Spleen (tissue), 7 donors: ENCODE results near the gene SLC25A4.

Experiments used
- CTCF ChIP-seq, 11 experiments: fragments of 200-600 bp in 7 of 11; fragments of 450-650 bp in 4 of 11; sonication (generic) in 4 of 11; IDR thresholded peaks in 8 of 11; conservative IDR thresholded peaks in 3 of 11; 1 replicate in 7 of 11; 2 replicates in 4 of 11; pipeline versions ENCODE4 v1.4.0 to v1.8.0; 2016 to 2021; ENCODE audit warnings: antibody characterized with exemption in 11 of 11, inconsistent platforms in 4 of 11, mild to moderate bottlenecking in 1 of 11
- POLR2A ChIP-seq, 3 donors: fragments of 450-650 bp; IDR thresholded peaks; one replicate each; pipeline ENCODE4 v1.5.1; 2017; ENCODE audit warnings: antibody characterized with exemption in 3 of 3, mild to moderate bottlenecking in 1 of 3
- donor health status: DM: no; HTN: no; CAD: no; lungs with moderate emphysema.
- donor health status: DM: no; HTN: no; CAD: no.
- donor health status: DM: no; HTN: no; CAD: no.

GRCh38 chr4:185167234-185167633 lies 24.2 kb downstream of the SLC25A4 start:
- TF ChIP-seq CTCF (IDR thresholded peaks at IDR 0.05 in 8 of 11, conservative IDR thresholded peaks at IDR 0.05 in 3 of 11): no peak
- TF ChIP-seq POLR2A (IDR thresholded peaks at IDR 0.05): no peak
